C4-2B (cell line): ENCODE data around the gene SUSD4.

Experiments used
- H3K27ac ChIP-seq: fragments of 450-650 bp; 2 replicates; pipeline ENCODE4 v1.5.1; 2017
- CTCF ChIP-seq: fragments of 450-650 bp; conservative IDR thresholded peaks from 2 replicates; pipeline ENCODE4 v1.5.1; 2017; ENCODE audit warnings: mild to moderate bottlenecking
- ZFX ChIP-seq: fragments of 450-650 bp; IDR thresholded peaks from 2 replicates; pipeline ENCODE4 v1.6.1; 2017

The SUSD4 gene

GRCh38 chr1:223329252-223329651 lies 34.7 kb downstream of the SUSD4 start:
- TF ChIP-seq ZFX (no peak), CTCF (no peak)

GRCh38 chr1:223328566-223328965 lies 35.4 kb downstream of the SUSD4 start:
- H3K27ac ChIP-seq: no peak overlapping the region
- TF ChIP-seq CTCF (no peak), ZFX (no peak)

More at GRCh38 chr1:223329252-223329651, 34.7 kb downstream of the SUSD4 start:
- H3K27ac ChIP-seq: no peak overlapping the region

GRCh38 chr1:223326776-223327175 lies 37.2 kb downstream of the SUSD4 start:
- H3K27ac ChIP-seq: no peak overlapping the region
- TF ChIP-seq ZFX: no peak
- TF ChIP-seq CTCF: no peak

- TF ChIP-seq CTCF (no peak), ZFX (no peak)
- H3K27ac ChIP-seq: no peak overlapping the region
Measured at GRCh38 chr1:223323491-223324484, 40.2 kb downstream of the SUSD4 start.

- no peak overlapping the region for H3K27ac ChIP-seq
- no peak for TF ChIP-seq CTCF
- no peak for TF ChIP-seq ZFX
Measured at GRCh38 chr1:223322868-223323267, 41.1 kb downstream of the SUSD4 start.

- TF ChIP-seq ZFX: no peak
- no peak for TF ChIP-seq CTCF
- no peak overlapping the region for H3K27ac ChIP-seq
Measured at GRCh38 chr1:223320959-223321358, 43.0 kb downstream of the SUSD4 start.

- no peak overlapping the region for H3K27ac ChIP-seq
- TF ChIP-seq CTCF (no peak), ZFX (no peak)
Measured at GRCh38 chr1:223319905-223320580, 43.9 kb downstream of the SUSD4 start.
